DMS153 treated with DMSO at 0.1 percent for 48 hours (cell line): Measurements from ENCODE around the gene LRPAP1.

Experiments
- DNase-seq: peaks from one replicate; lab custom pipeline; 2025; ENCODE audit not compliant: unreplicated experiment; lab: John Stamatoyannopoulos, UW

The LRPAP1 gene

DNA sequence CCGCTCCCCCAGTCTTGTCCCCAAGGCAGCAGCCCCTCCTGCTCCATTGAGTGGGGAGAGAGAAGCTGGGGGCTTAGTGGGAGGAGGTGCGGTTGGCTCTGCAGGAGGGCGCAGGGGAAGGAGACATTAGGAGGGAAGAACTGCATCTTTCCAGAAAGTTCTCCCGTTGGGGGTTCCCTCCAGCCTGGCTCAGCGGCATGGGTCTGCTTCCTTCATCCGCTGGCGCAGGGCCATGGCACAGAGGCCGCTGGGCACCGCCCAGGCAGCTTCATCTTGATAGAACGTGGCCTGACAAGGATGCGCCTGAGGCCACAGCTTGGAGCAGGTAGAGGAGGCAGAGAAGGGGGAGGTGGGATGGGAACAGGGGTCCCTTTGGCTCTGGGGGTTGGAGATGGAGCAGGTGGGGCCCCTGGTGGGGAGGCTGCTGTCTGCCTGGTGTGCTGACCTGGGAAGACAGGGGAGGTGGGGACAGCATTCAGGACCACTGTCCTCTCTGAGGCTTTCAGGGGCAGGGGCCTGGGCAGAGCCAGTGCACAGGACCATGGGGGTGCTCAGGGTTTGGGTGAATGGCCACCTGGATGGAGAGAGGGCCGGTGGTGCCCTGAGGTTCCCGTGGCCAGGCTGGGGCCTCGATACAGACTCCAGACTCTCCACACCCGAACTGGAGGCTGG is 57.0 kb downstream of the LRPAP1 start:
- DNase-seq = no peak

GRCh38 chr4:3473996-3474765 is 58.0 kb downstream of the LRPAP1 start:
- no peak for DNase-seq

DNA sequence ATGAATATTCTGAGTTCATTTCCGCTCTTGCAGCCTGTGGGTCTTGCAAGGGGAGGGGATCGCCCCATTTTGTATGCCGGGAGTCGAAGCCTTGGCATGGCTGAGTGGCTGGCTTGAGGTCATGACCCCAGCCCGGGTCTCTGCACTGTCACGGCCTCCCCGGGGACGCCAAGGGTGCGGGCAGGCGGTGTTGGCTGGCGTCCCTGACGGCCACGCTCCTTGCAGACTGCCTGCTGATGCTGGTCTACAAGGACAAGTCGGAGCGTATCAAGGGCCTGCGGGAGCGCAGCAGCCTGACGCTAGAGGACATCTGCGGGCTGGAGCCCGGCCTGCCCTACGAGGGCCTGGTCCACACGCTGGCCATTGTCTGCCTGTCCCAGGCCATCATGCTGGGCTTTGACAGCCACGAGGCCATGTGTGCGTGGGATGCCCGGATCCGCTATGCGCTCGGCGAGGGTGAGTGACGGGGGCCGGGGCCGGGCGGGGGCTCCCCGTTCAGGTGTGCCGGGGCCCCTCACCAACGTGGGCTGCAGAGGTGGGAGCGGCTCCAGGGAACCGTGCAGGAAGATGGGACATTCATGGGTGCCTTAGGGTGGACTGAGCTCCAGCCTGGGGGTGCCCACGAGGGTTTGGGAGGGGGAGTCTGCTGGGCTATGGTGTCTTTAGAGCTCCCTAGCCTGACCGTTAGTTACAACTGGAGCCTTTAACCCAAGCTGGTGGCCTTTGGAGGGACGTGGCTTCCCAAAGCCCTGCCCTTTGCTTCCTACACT is 58.9 kb downstream of the LRPAP1 start:
- DNase-seq = no peak

DNA sequence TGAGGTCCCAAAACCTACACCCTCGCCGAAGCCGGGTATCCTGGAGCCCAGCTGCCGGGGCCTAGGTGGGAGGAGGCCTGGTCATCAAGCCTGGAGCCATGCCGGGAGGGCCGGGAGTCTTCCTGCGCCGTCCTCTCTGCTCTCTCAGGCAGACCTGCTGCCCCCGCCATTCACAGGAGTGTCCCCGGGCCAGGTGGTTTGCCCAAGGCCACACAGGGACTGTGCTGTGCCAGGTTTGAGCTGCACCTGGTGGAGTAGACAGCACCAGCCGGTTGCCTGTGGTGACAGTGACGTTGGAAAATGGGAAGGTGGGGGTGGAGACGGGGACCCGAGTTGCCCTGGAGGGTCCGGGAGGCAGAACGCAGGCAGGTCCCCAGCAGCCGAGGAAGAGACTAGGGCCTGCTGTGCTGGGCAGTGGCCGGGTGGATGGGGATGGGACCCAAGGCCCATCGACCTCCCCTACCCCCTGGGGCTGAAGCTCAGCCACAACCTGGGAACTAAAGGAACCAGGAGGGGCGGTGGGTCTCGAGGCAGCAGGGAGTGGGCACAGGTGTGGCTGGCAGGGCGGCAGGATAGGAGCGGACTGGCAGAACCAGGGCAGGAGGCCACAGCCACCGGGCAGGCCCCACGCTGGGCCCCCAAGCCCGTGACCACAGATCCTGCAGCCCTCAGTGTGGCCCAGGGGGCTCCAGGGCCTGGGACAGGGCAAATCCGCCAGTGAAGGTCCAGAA is 59.6 kb downstream of the LRPAP1 start:
- DNase-seq = no peak

GRCh38 chr4:3471886-3472285 is 60.3 kb downstream of the LRPAP1 start:
- DNase-seq = no peak

DNA sequence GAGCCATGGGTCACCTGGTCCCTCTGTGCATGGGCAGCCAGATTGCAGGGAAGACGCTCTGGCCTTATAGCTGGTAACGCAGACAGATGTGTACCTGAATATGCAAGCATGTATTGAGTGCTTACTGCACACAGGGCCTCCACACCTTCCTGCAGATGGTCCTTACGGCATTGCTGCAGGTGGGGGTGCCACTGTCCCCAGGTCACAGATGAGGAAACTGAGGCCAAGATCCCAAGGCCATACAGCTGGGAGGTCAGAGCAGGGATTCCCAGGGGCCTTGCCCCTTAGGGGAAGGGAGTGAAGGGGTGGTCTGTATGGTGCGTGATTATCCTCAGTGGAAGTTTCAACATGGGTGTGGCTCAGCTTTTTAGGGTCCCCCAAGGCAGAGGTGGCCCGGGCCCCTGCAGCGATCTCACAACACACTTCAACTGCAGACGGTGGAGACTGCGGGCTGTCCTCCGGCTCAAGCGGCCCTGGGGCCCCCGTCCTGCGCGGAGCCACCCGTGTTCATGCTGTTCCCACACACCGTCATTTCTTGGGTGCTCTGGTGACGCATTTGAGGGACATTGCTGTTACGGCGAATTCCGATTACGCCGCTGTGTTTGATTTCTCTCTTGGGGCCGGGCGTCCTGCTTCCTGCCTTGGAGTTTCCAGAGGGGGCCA is 61.0 kb downstream of the LRPAP1 start:
- no peak for DNase-seq

GRCh38 chr4:3470244-3471097 is 61.8 kb downstream of the LRPAP1 start:
- no peak for DNase-seq

DNA sequence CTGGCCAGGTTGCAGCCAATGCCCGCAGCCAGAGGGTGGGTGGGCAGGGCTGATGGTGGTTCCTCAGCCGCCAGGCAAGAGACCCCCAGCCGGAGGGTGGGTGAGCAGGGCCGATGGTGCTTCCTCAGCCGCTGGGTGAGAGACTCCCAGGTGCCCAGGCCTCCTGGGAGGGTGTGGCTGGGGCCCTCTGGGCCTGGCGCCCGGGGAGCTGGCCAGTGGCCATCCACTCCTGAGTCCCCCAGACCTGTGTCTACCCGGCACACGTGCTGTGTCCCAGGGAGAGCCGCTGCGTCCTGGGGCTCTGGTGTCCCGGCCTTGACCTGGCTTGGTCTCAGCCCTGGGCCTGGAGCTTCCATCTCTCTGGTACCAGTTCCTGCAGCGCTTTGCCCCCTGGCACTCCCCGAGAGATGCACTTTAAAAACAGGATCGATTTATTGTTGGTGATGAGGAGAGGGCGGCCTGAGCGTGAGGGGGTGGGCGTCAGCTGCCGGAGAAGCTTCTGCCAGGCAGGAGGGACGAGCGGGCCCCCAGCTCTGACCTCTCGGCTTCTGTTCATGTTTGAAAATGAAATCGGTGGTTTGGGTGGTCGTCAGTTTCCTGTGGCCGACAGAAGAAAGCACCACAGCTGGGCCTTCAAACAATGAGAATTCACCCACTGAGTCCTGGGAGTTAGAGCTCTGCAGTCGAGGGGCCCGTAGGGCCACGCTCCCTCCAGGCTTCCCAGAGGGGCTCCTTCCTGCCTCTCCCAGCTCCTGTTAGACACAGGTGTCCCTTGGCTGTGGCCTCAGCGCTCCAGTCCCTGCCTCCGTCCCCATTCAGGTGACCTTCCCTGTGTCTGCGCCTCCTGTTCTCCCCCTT is 62.6 kb downstream of the LRPAP1 start:
- DNase-seq = no peak

- DNase-seq = no peak
These were observed 63.4 kb downstream of the LRPAP1 start for GRCh38 chr4:3468804-3469203.

- no peak for DNase-seq
These were observed 64.1 kb downstream of the LRPAP1 start for GRCh38 chr4:3468154-3468553.

GRCh38 chr4:3467601-3468031 is 64.6 kb downstream of the LRPAP1 start:
- DNase-seq = no peak

DNA sequence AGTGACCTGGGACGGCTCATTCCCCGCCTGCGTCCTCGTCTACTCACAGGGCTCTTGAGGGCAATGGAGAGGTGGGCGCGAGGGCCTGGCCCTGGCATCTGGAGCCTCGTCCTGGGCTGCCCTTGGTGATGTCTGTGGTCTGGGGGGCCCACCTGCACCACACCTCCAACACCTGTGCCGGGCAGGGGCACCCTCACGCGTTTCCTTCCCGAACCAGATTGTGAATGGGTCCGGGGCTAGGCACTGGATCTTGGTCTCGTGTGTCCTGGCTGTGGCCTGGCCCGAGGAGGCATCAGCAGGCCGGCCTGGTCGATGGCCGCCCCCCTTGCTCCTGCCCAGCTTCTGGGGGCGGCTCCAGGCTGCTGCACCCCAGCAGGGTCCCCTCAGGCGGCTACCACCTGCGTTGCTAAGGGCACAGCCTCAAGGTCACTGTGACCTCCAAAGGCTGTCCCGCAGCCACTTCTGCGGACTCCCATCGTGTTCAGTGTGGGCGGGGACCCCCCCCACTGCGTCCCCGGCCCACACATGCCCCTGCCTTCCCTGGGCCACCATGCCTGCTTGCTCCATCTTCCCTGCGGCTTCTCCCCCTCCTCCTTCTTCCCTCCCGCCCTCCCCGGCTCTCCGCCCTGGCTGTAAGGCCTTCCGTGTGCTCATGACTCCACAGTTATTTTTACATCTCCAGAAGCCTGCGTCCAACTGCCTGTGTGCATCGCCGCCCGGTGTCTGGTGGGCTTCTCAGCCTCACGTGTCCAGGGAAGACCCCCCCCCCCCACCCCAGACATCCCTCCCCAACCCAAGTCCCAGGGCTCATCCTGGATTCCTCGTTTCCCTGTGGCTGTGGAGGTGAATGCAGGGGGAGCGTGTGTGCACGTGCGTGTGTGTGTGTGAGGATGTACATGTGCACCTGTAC is 65.3 kb downstream of the LRPAP1 start:
- no peak for DNase-seq

DNA sequence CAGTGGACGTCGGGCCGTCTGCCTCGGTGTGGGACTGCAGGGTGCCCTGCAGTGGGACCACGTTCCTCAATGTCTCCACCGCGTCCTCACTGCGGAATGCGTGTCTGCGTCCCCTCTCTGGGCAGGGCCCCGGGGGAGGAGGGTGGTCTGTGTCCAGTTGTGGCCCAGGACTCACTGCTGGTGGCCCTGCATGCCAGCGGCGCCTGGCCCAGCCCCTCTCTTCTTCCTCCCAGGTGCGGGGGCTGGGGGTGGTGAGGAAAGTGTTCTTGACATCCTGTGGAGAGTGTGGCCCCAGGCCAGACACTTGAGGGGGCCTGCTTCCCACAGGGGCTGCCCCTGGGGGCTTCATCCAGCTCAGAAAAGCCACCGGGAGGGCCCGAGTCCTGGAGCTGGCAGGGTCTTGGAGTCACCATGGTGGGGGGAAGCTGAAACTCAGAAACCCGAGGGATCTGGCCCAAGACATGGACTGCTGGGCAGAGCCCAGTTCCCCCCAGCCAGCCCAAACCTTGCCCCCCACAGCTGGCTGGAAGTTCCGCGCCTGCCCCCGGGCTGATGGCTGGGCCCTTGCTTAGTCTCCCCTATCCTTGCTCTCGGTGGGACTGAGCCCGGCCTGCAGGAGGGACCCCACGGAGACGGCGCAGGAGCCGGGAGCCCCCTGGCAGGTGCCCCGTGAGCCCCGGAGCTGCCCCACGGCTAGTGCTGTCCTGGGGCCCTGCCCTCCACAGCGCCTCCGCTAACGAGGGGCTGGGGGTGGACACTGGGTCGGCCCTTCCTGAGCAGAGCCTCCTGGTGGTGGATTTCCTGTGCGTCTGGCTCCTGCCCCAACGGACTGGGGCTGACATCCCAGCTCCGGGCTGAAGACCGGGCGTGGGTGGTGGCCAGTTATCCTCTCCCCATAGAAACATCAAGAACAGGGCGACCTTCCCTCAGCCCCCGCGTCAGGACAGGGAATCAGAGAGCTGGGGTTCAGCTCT is 66.2 kb downstream of the LRPAP1 start:
- no peak for DNase-seq

GRCh38 chr4:3464911-3465697 is 67.1 kb downstream of the LRPAP1 start:
- no peak for DNase-seq

DNA sequence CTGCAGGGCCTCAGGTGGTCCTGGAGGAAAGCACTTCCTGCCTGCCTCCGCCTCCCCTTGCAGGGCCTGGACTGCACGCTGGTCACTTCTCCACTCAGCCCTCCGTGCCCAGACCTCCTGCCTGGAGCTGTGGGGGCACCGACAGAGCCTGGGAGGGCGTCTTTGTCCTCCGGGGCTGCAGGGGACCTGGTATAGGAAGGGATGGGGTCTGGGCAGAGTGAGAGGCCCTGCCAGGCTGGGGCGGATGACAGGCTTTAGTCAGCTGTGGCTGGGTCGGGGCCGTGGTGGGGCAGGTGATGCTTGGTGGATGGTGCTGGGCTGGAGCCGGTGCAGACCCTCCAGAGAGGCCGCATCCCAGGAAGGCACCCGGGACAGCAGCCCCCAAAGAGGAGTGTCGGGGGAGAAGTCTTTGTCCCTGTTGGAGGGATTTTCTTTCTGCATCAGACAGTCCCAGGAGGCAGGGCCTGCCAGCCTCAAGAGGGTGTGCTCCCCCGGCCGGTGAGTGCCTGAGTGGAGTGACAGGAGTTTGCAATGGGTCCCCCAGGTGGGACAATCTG is 67.8 kb downstream of the LRPAP1 start:
- no peak for DNase-seq
